CD4-positive, alpha-beta T cell treated with Interleukin-1 beta for 1 hour (primary cell): ENCODE data around the gene GPANK1.
"Not testable (repeated sequence)": the region's sequence is repeated elsewhere in the genome, so short reads cannot be mapped to it uniquely, and the experiment has no call there.

ENCODE experiments used
- DNase-seq, 2 donors: peaks; one replicate each; pipeline ENCODE4 v3.0.0-alpha.2; 2020 to 2022

Gene GPANK1

GRCh38 chr6:31664790-31665500 lies at the start of gene GPANK1:
Gene GPANK1, minus strand, starts transcription at chr6:31664997. Its CDS starts 519 bp downstream, at chr6:31664478.
- peak; percentile 93 for DNase-seq

- DNase-seq: no peak
These were observed 49.3 kb upstream of the GPANK1 start for GRCh38 chr6:31713991-31714684.

GRCh38 chr6:31713465-31713864 lies 48.7 kb upstream of the GPANK1 start:
- DNase-seq: no peak

- peak; percentile 31 to 38 for DNase-seq
These were observed 47.5 kb upstream of the GPANK1 start for GRCh38 chr6:31712296-31712695.

GRCh38 chr6:31711233-31711632 lies 46.4 kb upstream of the GPANK1 start:
- DNase-seq: no peak

GRCh38 chr6:31710523-31711219 lies 45.9 kb upstream of the GPANK1 start:
- no peak for DNase-seq

- not testable (repeated sequence) for DNase-seq
These were observed 44.4 kb upstream of the GPANK1 start for GRCh38 chr6:31709157-31709556.

- no peak for DNase-seq
These were observed 43.4 kb upstream of the GPANK1 start for GRCh38 chr6:31708224-31708623.

GRCh38 chr6:31707701-31708100 lies 42.9 kb upstream of the GPANK1 start:
- no peak for DNase-seq

- DNase-seq: no peak
These were observed 41.8 kb upstream of the GPANK1 start, which contains the start of gene LY6G6F for GRCh38 chr6:31706599-31706998. Gene LY6G6F, plus strand, starts transcription at chr6:31706866. Its CDS starts 41 bp downstream, at chr6:31706907.

- no peak for DNase-seq
These were observed 41.1 kb upstream of the GPANK1 start for GRCh38 chr6:31705931-31706330.

- DNase-seq: peak; percentile 97 to 99
These were observed 38.3 kb upstream of the GPANK1 start, which contains the start of gene ABHD16A for GRCh38 chr6:31702819-31703716. Gene ABHD16A, minus strand, starts transcription at chr6:31703324. Its CDS starts 43 bp downstream, at chr6:31703281.

GRCh38 chr6:31702405-31702818 lies 37.6 kb upstream of the GPANK1 start:
- peak in 1 of 2 donors; percentile 10 for DNase-seq

- no peak for DNase-seq
These were observed 37.0 kb upstream of the GPANK1 start for GRCh38 chr6:31701666-31702404.

- no peak for DNase-seq
These were observed 36.1 kb upstream of the GPANK1 start for GRCh38 chr6:31700740-31701401.

GRCh38 chr6:31697555-31697954 lies 32.8 kb upstream of the GPANK1 start:
- DNase-seq: no peak

GRCh38 chr6:31693535-31693934 lies 28.7 kb upstream of the GPANK1 start:
- DNase-seq: no peak

GRCh38 chr6:31692886-31693285 lies 28.1 kb upstream of the GPANK1 start:
- DNase-seq: no peak

GRCh38 chr6:31692353-31692752 lies 27.6 kb upstream of the GPANK1 start:
- no peak for DNase-seq

- DNase-seq: no peak
These were observed 26.8 kb upstream of the GPANK1 start for GRCh38 chr6:31691564-31692108.

GRCh38 chr6:31691078-31691463 lies 26.3 kb upstream of the GPANK1 start:
- no peak for DNase-seq
